ENCODE results near the gene NEDD1. TPM values are rescaled to one million over a fixed set of nuclear protein-coding genes. Genes with fewer than 3 reads are reported as not detected.

The NEDD1 gene, protein sequence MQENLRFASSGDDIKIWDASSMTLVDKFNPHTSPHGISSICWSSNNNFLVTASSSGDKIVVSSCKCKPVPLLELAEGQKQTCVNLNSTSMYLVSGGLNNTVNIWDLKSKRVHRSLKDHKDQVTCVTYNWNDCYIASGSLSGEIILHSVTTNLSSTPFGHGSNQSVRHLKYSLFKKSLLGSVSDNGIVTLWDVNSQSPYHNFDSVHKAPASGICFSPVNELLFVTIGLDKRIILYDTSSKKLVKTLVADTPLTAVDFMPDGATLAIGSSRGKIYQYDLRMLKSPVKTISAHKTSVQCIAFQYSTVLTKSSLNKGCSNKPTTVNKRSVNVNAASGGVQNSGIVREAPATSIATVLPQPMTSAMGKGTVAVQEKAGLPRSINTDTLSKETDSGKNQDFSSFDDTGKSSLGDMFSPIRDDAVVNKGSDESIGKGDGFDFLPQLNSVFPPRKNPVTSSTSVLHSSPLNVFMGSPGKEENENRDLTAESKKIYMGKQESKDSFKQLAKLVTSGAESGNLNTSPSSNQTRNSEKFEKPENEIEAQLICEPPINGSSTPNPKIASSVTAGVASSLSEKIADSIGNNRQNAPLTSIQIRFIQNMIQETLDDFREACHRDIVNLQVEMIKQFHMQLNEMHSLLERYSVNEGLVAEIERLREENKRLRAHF
- total RNA-seq: 10 to 100 TPM in 2 of 4 donors, 1 to 10 TPM in 2; 7.1 to 20.6 (median 10.5) TPM

DNA sequence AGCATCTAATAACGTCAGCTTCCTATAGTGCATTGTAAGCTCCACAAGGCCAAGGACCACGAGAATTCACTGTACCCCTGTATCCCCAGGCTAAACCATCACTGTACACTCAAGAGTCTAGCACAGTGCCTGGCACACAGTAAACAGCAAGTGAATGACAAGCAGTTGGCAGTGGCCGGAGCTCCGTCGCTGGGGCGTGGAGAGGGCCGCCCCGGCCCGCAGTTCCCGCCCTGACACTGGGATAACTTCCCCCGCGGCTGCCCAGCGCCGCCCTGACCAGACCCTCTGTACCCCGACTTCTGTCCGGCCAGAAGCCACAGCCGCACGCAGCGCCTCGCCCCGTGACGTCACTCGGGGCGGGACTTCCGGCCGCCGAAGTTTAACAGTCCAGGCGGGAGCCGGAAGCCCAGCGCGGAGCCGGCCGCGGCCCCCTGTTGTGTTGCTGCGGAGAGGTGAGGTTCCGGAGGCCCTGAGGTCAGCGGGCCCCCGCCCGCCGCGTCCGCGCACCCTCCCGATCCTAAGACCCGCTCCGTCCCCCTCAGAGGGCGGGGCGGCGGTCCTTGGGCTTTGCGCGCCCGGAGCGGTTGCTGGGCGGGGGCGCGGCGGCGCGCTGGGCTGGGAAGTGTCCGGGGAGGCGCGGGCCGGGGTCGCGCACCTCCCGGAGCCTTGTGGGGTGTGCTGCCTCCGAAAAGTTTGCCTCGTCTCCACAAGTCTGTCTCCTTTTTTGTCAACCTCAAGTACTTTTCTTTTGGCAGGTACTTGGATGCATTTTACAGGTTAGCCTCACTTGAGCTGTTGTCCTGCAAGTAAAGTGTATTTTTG is at the start of gene NEDD1:
TSS of gene NEDD1 (plus strand) at position 409 of the 822 bp plus-strand sequence. CDS start 2,503 bp downstream, outside the sequence.
- TF ChIP-seq, protein P1, sequence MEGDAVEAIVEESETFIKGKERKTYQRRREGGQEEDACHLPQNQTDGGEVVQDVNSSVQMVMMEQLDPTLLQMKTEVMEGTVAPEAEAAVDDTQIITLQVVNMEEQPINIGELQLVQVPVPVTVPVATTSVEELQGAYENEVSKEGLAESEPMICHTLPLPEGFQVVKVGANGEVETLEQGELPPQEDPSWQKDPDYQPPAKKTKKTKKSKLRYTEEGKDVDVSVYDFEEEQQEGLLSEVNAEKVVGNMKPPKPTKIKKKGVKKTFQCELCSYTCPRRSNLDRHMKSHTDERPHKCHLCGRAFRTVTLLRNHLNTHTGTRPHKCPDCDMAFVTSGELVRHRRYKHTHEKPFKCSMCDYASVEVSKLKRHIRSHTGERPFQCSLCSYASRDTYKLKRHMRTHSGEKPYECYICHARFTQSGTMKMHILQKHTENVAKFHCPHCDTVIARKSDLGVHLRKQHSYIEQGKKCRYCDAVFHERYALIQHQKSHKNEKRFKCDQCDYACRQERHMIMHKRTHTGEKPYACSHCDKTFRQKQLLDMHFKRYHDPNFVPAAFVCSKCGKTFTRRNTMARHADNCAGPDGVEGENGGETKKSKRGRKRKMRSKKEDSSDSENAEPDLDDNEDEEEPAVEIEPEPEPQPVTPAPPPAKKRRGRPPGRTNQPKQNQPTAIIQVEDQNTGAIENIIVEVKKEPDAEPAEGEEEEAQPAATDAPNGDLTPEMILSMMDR (IDR thresholded peaks at IDR 0.05): no peak
- peak; percentile 40 to 63 for TF ChIP-seq POLR2A (IDR thresholded peaks at IDR 0.05)
- Histone ChIP-seq H3K36me3 (no peaks in the 10 kb centered on the region), H3K27ac (peak within 1 kb of the TSS; percentile 85 to 90 (median 87)), H3K4me3 (peak within 1 kb of the TSS; percentile 80 to 94 (median 86)), H3K27me3 (no peaks in the 10 kb centered on the region), H3K4me1 (peaks cover 0 to 10% (median 0%) of the 10 kb centered on the region in 4 donors), H3K9me3 (no peaks in the 10 kb centered on the region)
- peak; percentile 86 to 94 (median 92) for DNase-seq

DNA sequence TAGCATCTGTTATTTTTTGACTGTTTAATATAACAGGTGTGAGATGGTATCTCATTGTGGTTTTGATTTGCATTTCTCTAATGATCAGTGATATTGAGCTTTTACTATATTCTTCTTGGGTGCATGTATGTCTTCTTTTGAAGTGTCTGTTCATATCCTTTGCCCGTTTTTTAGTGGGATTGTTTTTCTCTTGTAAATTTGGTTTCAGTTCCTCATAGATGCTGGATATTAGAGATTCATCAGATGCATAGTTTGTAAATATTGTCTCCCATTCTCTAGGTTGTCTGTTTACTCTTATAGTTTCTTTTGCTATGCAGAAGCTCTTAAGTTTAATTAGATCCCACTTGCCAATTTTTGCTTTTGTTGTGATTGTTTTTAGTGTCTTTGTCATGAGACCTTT is 48.9 kb upstream of the NEDD1 start:
- Histone ChIP-seq H3K9me3 (no peaks in the 10 kb centered on the region), H3K27me3 (no peaks in the 10 kb centered on the region), H3K27ac (no peak overlapping the region), H3K4me1 (no peaks in the 10 kb centered on the region), H3K36me3 (no peaks in the 10 kb centered on the region), H3K4me3 (no peak overlapping the region)
- DNase-seq: no peak
- no peak for TF ChIP-seq POLR2A (IDR thresholded peaks at IDR 0.05)
- TF ChIP-seq, protein P1 (IDR thresholded peaks at IDR 0.05): no peak

DNA sequence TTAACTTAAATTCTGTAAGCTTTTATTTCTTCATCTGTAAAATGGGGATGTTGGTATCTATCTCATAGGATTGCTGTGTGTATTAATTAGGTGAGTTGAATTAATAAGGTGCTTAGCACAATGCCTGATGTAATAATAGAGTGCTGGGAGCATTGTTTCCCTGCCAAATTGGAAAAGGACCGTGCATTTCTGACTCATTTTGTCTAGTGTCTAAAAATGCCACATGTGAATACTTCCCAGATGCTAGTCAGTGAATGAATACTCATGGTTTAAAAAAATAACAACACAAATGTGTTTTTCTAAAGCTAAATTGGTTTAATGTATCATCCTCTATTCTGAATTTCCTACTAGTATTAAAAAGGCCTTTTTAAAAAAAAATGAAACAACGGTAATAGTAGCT is 45.4 kb upstream of the NEDD1 start:
- TF ChIP-seq, protein P1 (IDR thresholded peaks at IDR 0.05): no peak
- no peak for TF ChIP-seq POLR2A (IDR thresholded peaks at IDR 0.05)

DNA sequence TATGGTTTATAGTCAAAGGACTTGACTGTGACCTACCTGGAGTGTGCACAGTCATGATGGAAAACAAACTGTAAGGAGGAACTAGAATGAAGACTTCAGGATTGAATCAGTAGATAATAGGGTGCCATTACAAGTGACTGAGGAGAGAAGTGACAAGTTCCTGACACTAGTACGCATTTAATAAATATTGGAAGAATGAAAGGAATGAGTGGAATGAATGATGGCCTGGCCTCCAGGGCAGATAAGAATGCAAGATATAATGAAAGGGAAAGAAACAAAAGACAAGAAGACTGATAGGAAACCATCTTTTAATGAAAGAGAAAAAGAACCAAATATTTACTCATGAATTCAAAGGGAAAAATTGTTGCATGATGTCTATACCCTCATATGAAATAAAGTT is 44.7 kb upstream of the NEDD1 start:
- Histone ChIP-seq H3K36me3 (no peaks in the 10 kb centered on the region), H3K9me3 (no peaks in the 10 kb centered on the region), H3K4me3 (no peak overlapping the region), H3K27me3 (no peaks in the 10 kb centered on the region), H3K4me1 (no peaks in the 10 kb centered on the region), H3K27ac (no peak overlapping the region)
- no peak for DNase-seq
- TF ChIP-seq, protein P1 (IDR thresholded peaks at IDR 0.05): no peak
- TF ChIP-seq POLR2A (IDR thresholded peaks at IDR 0.05): no peak

More for the DNA sequence above, 45.4 kb upstream of the NEDD1 start:
- no peaks in the 10 kb centered on the region for H3K27me3 ChIP-seq
- no peak for DNase-seq
- no peak overlapping the region for H3K4me3 ChIP-seq
- H3K9me3 ChIP-seq: no peaks in the 10 kb centered on the region
- no peaks in the 10 kb centered on the region for H3K4me1 ChIP-seq
- H3K27ac ChIP-seq: no peak overlapping the region
- H3K36me3 ChIP-seq: no peaks in the 10 kb centered on the region

DNA sequence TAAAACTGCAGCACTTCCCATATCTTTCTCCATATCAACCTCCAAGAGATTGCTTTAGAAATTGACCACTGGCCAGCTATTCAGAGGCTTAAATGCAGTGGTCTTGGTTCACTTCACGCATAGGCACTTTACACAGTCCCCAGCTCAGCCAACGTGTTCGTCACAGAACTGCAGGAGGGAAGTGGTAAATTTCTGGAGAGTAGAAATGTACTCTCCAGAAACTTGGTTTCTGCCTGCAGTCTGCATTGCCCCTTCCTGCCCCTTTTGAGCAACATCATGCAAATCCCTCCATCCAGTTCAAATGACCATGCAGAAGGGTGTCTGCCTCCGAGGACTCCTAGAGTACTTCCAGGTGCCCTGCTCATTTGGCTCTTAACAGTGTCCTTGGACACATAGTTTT is 42.7 kb upstream of the NEDD1 start:
- Histone ChIP-seq H3K36me3 (no peaks in the 10 kb centered on the region), H3K4me1 (no peaks in the 10 kb centered on the region), H3K27ac (no peak overlapping the region), H3K9me3 (no peaks in the 10 kb centered on the region), H3K4me3 (no peak overlapping the region), H3K27me3 (no peaks in the 10 kb centered on the region)
- TF ChIP-seq POLR2A (IDR thresholded peaks at IDR 0.05): no peak
- TF ChIP-seq, protein P1 (IDR thresholded peaks at IDR 0.05): no peak
- no peak for DNase-seq

Data from Peyer's patch (tissue), 4 donors.